HEK293 (cell line): Measurements from ENCODE around the gene SLA2.
"Not testable (repeated sequence)": the region's sequence is repeated elsewhere in the genome, so short reads cannot be mapped to it uniquely, and the experiment has no call there.

Source experiments
- CTCF ChIA-PET: fragments of 350-600 bp; formaldehyde crosslinking; extraction: SDS; loops from one replicate; lab custom pipeline; 2021; ENCODE audit warnings: antibody characterized with exemption; lab: Yijun Ruan, JAX
- POLR2A ChIA-PET: fragments of 300-600 bp; formaldehyde crosslinking; extraction: SDS; loops from one replicate; lab custom pipeline; 2020; ENCODE audit warnings: antibody characterized with exemption, inconsistent platforms; lab: Yijun Ruan, JAX
- H3K27ac ChIP-seq: fragments of 200-500 bp; sonication (Bioruptor generic); 2 replicates; pipeline ENCODE4 v1.5.1; 2014; ENCODE audit warnings: low read depth, low read length, control low read depth, inconsistent platforms; ENCODE audit errors: extremely low read depth
- H3K36me3 ChIP-seq, 2 experiments: fragments of 200-500 bp in 1 of 2; sonication (Bioruptor generic) in 1 of 2; 1 replicate in 1 of 2; 2 replicates in 1 of 2; pipeline ENCODE4 v1.5.1; 2014 to 2017; ENCODE audit warnings: inconsistent platforms in 2 of 2, low read length in 2 of 2; ENCODE audit not compliant: control insufficient read depth in 2 of 2, insufficient read depth in 1 of 2
- H3K4me1 ChIP-seq: fragments of 200-500 bp; sonication (Bioruptor generic); 2 replicates; pipeline ENCODE4 v1.5.1; 2014; ENCODE audit warnings: mild to moderate bottlenecking, low read length, inconsistent platforms; ENCODE audit not compliant: control insufficient read depth, insufficient read depth
- H3K4me3 ChIP-seq: 2 replicates; pipeline ENCODE4 v1.5.1; 2011; ENCODE audit warnings: low read depth, mild to moderate bottlenecking, control low read depth, low read length, moderate library complexity
- H3K9me3 ChIP-seq: fragments of 200-500 bp; sonication (Bioruptor generic); 2 replicates; pipeline ENCODE4 v1.5.1; 2014; ENCODE audit warnings: low read depth, low read length, inconsistent platforms; ENCODE audit not compliant: control insufficient read depth, insufficient read depth
- BCL6B ChIP-seq: fragments of 450-650 bp; formaldehyde crosslinking; IDR thresholded peaks from 2 replicates; pipeline ENCODE4 v1.5.1; 2017; ENCODE audit warnings: missing biosample characterization, missing genetic modification characterization
- EGR2 ChIP-seq: fragments of 450-650 bp; formaldehyde crosslinking; IDR thresholded peaks from 2 replicates; pipeline ENCODE4 v1.5.1; 2016; ENCODE audit warnings: low read depth, missing biosample characterization, missing genetic modification characterization
- ELK4 ChIP-seq: IDR thresholded peaks from 2 replicates; pipeline ENCODE4 v1.6.1; 2011; ENCODE audit warnings: mild to moderate bottlenecking, low read depth, low read length, borderline replicate concordance
- INSM2 ChIP-seq: fragments of 450-650 bp; formaldehyde crosslinking; IDR thresholded peaks from 2 replicates; pipeline ENCODE4 v1.5.1; 2016; ENCODE audit warnings: missing biosample characterization, missing genetic modification characterization
- KLF16 ChIP-seq: fragments of 450-650 bp; formaldehyde crosslinking; IDR thresholded peaks from 2 replicates; pipeline ENCODE4 v1.5.1; 2017; ENCODE audit warnings: missing biosample characterization, missing genetic modification characterization
- KLF8 ChIP-seq: fragments of 450-650 bp; formaldehyde crosslinking; IDR thresholded peaks from 2 replicates; pipeline ENCODE4 v1.5.1; 2016; ENCODE audit warnings: missing biosample characterization, missing genetic modification characterization
- MYNN ChIP-seq: fragments of 450-650 bp; formaldehyde crosslinking; IDR thresholded peaks from 2 replicates; pipeline ENCODE4 v1.5.1; 2016; ENCODE audit warnings: missing biosample characterization, missing genetic modification characterization, borderline replicate concordance
- OVOL3 ChIP-seq: fragments of 450-650 bp; formaldehyde crosslinking; IDR thresholded peaks from 2 replicates; pipeline ENCODE4 v1.5.1; 2016; ENCODE audit warnings: missing biosample characterization, missing genetic modification characterization
- PATZ1 ChIP-seq: fragments of 450-650 bp; formaldehyde crosslinking; IDR thresholded peaks from 2 replicates; pipeline ENCODE4 v1.5.1; 2016; ENCODE audit warnings: missing biosample characterization, missing genetic modification characterization
- SP7 ChIP-seq: fragments of 450-650 bp; formaldehyde crosslinking; IDR thresholded peaks from 2 replicates; pipeline ENCODE4 v1.5.1; 2016; ENCODE audit warnings: missing biosample characterization, missing genetic modification characterization
- ZBTB17 ChIP-seq: fragments of 450-650 bp; formaldehyde crosslinking; IDR thresholded peaks from 2 replicates; pipeline ENCODE4 v1.5.1; 2016; ENCODE audit warnings: missing biosample characterization, missing genetic modification characterization
- ZEB2 ChIP-seq: fragments of 450-650 bp; formaldehyde crosslinking; IDR thresholded peaks from 2 replicates; pipeline ENCODE4 v1.5.1; 2016; ENCODE audit warnings: missing biosample characterization, missing genetic modification characterization
- ZFHX2 ChIP-seq: fragments of 450-650 bp; formaldehyde crosslinking; conservative IDR thresholded peaks from 2 replicates; pipeline ENCODE4 v1.5.1; 2016; ENCODE audit warnings: missing biosample characterization, missing genetic modification characterization
- ZFP3 ChIP-seq: fragments of 450-650 bp; formaldehyde crosslinking; IDR thresholded peaks from 2 replicates; pipeline ENCODE4 v1.5.1; 2016; ENCODE audit warnings: low read depth, missing biosample characterization, missing genetic modification characterization
- ZNF138 ChIP-seq: fragments of 450-650 bp; formaldehyde crosslinking; IDR thresholded peaks from 2 replicates; pipeline ENCODE4 v1.5.1; 2016; ENCODE audit warnings: missing biosample characterization, missing genetic modification characterization, borderline replicate concordance
- ZNF280C ChIP-seq: fragments of 450-650 bp; formaldehyde crosslinking; IDR thresholded peaks from 2 replicates; pipeline ENCODE4 v1.5.1; 2016; ENCODE audit warnings: missing biosample characterization, missing genetic modification characterization
- ZNF341 ChIP-seq: fragments of 450-650 bp; formaldehyde crosslinking; IDR thresholded peaks from 2 replicates; pipeline ENCODE4; 2016; ENCODE audit warnings: low read depth, missing biosample characterization, missing genetic modification characterization
- ZNF350 ChIP-seq: fragments of 450-650 bp; formaldehyde crosslinking; IDR thresholded peaks from 2 replicates; pipeline ENCODE4 v1.5.0; 2017; ENCODE audit warnings: missing biosample characterization, mild to moderate bottlenecking, missing genetic modification characterization
- ZNF354C ChIP-seq: fragments of 450-650 bp; formaldehyde crosslinking; IDR thresholded peaks from 2 replicates; pipeline ENCODE4 v1.5.1; 2016; ENCODE audit warnings: missing biosample characterization, missing genetic modification characterization, low read depth, borderline replicate concordance
- ZNF433 ChIP-seq: fragments of 450-650 bp; formaldehyde crosslinking; IDR thresholded peaks from 2 replicates; pipeline ENCODE4 v1.5.1; 2016; ENCODE audit warnings: missing biosample characterization, missing genetic modification characterization, low read depth
- ZNF548 ChIP-seq: fragments of 450-650 bp; formaldehyde crosslinking; IDR thresholded peaks from 2 replicates; pipeline ENCODE4 v1.5.1; 2016; ENCODE audit warnings: missing biosample characterization, missing genetic modification characterization
- ZNF555 ChIP-seq: fragments of 450-650 bp; formaldehyde crosslinking; conservative IDR thresholded peaks from 2 replicates; pipeline ENCODE4 v1.5.1; 2017; ENCODE audit warnings: missing biosample characterization, mild to moderate bottlenecking, missing genetic modification characterization, inconsistent platforms
- ZNF571 ChIP-seq: fragments of 450-650 bp; formaldehyde crosslinking; IDR thresholded peaks from 2 replicates; pipeline ENCODE4 v1.5.0; 2017; ENCODE audit warnings: missing biosample characterization, missing genetic modification characterization
- ZNF626 ChIP-seq: fragments of 450-650 bp; sonication (Bioruptor Pico); formaldehyde crosslinking; IDR thresholded peaks from 2 replicates; pipeline ENCODE4 v1.5.1; 2018; ENCODE audit warnings: missing biosample characterization, missing genetic modification characterization, inconsistent platforms
- ZNF792 ChIP-seq: fragments of 450-650 bp; formaldehyde crosslinking; IDR thresholded peaks from 2 replicates; pipeline ENCODE4 v1.5.1; 2016; ENCODE audit warnings: missing biosample characterization, missing genetic modification characterization

Gene SLA2

GRCh38 chr20:36569847-36570429 is 76.1 kb downstream of the SLA2 start (continued):
- no peak for TF ChIP-seq ELK4
- TF ChIP-seq ZFP3 (tag by site-specific recombination) = no peak
- TF ChIP-seq SP7 (tag by site-specific recombination) = peak; percentile 44; the same call in 1 of the 2 replicates
- peak; percentile 69 for TF ChIP-seq ZEB2 (tag by site-specific recombination)
- TF ChIP-seq ZNF626 = no peak
- no peak for TF ChIP-seq ZNF433
- peak; percentile 27; the same call in 1 of the 2 replicates for TF ChIP-seq EGR2 (tag by site-specific recombination)

- no peak overlapping the region for H3K4me3 ChIP-seq
- CTCF ChIA-PET = no interaction called here
- H3K36me3 ChIP-seq = no peaks in the 10 kb centered on the region
- no peaks in the 10 kb centered on the region for H3K9me3 ChIP-seq
- no peaks in the 10 kb centered on the region for H3K4me1 ChIP-seq
- TF ChIP-seq BCL6B (tag by site-specific recombination) (no peak), MYNN (tag by site-specific recombination) (no peak), ZNF555 (tag by site-specific recombination) (no peak), PATZ1 (no peak), ZNF280C (no peak), KLF8 (tag by site-specific recombination) (no peak), ZNF350 (tag by site-specific recombination) (no peak), ZNF138 (tag by site-specific recombination) (no peak), ZNF341 (tag by site-specific recombination) (no peak), ZNF548 (tag by site-specific recombination) (no peak), ZNF354C (tag by site-specific recombination) (no peak), INSM2 (tag by site-specific recombination) (no peak), ZNF792 (no peak), ZFHX2 (tag by site-specific recombination) (no peak), ZNF571 (no peak), OVOL3 (tag by site-specific recombination) (no peak), KLF16 (tag by site-specific recombination) (no peak), ZBTB17 (tag by site-specific recombination) (no peak)
- no peak overlapping the region for H3K27ac ChIP-seq
- POLR2A ChIA-PET = no interaction called here
Measured at GRCh38 chr20:36565520-36565919, 80.5 kb downstream of the SLA2 start.

- CTCF ChIA-PET, POLR2A ChIA-PET, H3K36me3 ChIP-seq, H3K27ac ChIP-seq, H3K4me3 ChIP-seq, H3K9me3 ChIP-seq, H3K4me1 ChIP-seq: not testable (repeated sequence)
Measured at GRCh38 chr20:36564726-36565121, 81.3 kb downstream of the SLA2 start.
